ENCODE measurements around the gene VWCE. TPM values are rescaled to one million over a fixed set of nuclear protein-coding genes. Genes with fewer than 3 reads are reported as not detected.

The VWCE gene
- total and polyA plus RNA-seq, 9 of the 15 experiments (the other 6 are each of a cell fraction or from before 2014, with no cell fraction given): 0.06 to 1.6 (median 0.63) TPM; not detected in 1

- intact Hi-C loops (cut with micrococcal nuclease): loop anchor here (2.0 to 5.0 kb wide), 3 partner anchors 29 to 76 kb away; partner anchors contain the start of gene TMEM138
- Histone ChIP-seq H3K36me3 (ENCODE audit: control insufficient read depth, insufficient read depth, low read length) (peaks cover 36% of the 10 kb centered on the region), H3K27ac (ENCODE audit: extremely low read depth, low read depth, low read length) (peak overlapping the region; percentile 97), H3K4me3 (peak overlapping the region; percentile 88), H3K9me1 (ENCODE audit: control insufficient read depth, insufficient read depth, low read length) (no peaks in the 10 kb centered on the region), H3K27me3 (ENCODE audit: control insufficient read depth in 2 of 2, insufficient read depth in 2 of 2, low read length in 2 of 2) (no peaks in the 10 kb centered on the region), H2AFZ (ENCODE audit: low read depth, low read length) (peak overlapping the region; percentile 82), H3K4me1 (replicated peaks in 1 of 2; ENCODE audit: control insufficient read depth in 2 of 2, insufficient read depth in 2 of 2, low read length in 2 of 2) (peaks cover 40 to 57% of the 10 kb centered on the region in 2 experiments; a peak in 4 of 5 replicates), H3K79me2 (ENCODE audit: control insufficient read depth, insufficient read depth, low read length) (peaks cover 58% of the 10 kb centered on the region), H3K4me2 (ENCODE audit: insufficient read depth, low read length) (peak overlapping the region; percentile 100), H3K9me3 (replicated peaks; ENCODE audit: control insufficient read depth, insufficient read depth, low read depth, low read length) (no peaks in the 10 kb centered on the region), H4K20me1 (replicated peaks; ENCODE audit: control insufficient read depth, insufficient read depth, low read length) (peaks cover 7% of the 10 kb centered on the region), H3K9ac (ENCODE audit: insufficient read depth in 1 of 2, low read depth in 2 of 2, low read length in 2 of 2) (peak overlapping the region; percentile 99)
- POLR2A ChIA-PET: interaction anchor here (0.5 to 2.3 kb wide), 19 partner anchors 8 to 324 kb away, joined by 3 to 37 read pairs (median 5); partner anchors contain the start of genes CPSF7, CYB561A3, SDHAF2 and TMEM138
- TSS peak; percentile 89 for BruUV-seq (replicated peaks)
- 21% methylated on average over 19 of the region's 19 CpGs for WGBS (ENCODE audit: insufficient coverage, low coverage, missing lambda C conversion rate)
- DNase-seq (ENCODE audit: extremely low read depth in 1 of 4, low spot score in 3 of 4) (no peak), ATAC-seq (no peak), FAIRE-seq (peak; percentile 23)
- in situ Hi-C loops (cut with MboI): no loop called here
- CTCF ChIA-PET (ENCODE audit: low intra/inter-chr PET ratio): interaction anchor here (1.9 to 8.5 kb wide), 2 partner anchors 51 to 79 kb away, joined by 4 to 135 read pairs; no protein-coding TSS in a partner anchor
- peak; percentile 42; the same call in 1 of the 2 replicates for TF ChIP-seq ZNF592 (IDR thresholded peaks at IDR 0.05)
- TF ChIP-seq HMGN3 (IDR thresholded peaks at IDR 0.05; ENCODE audit: borderline replicate concordance, extremely low read depth, insufficient read length, low read depth, low read length): no peak
- TF ChIP-seq ZNF511 (CRISPR knock-in tag; IDR thresholded peaks at IDR 0.05): 0 out of 2 replicates have a peak, but pooled peaks have one; percentile 43
- TF ChIP-seq PTBP1 (IDR thresholded peaks at IDR 0.05; ENCODE audit: low read depth, low read length): peak; percentile 78; the same call in 1 of the 2 replicates
- TF ChIP-seq HDAC2 (IDR thresholded peaks at IDR 0.05): peak; percentile 81; the same call in 1 of the 2 replicates
- no peak for TF ChIP-seq CBX5 (IDR thresholded peaks at IDR 0.05; ENCODE audit: borderline replicate concordance, low read depth)
- no peak for TF ChIP-seq ATF3 (IDR thresholded peaks at IDR 0.05)
- 0 out of 2 replicates have a peak, but pooled peaks have one; percentile 9 for TF ChIP-seq ATF3 (CRISPR knock-in tag; conservative IDR thresholded peaks at IDR 0.05)
- TF ChIP-seq ZBTB2 (IDR thresholded peaks at IDR 0.05): 0 out of 2 replicates have a peak, but pooled peaks have one; percentile 10
- no peak for TF ChIP-seq CTBP1 (IDR thresholded peaks at IDR 0.05; ENCODE audit: borderline replicate concordance)
- TF ChIP-seq RBM25 (IDR thresholded peaks at IDR 0.05; ENCODE audit: low read depth, low read length, severe bottlenecking): peak; percentile 94
- TF ChIP-seq NFYB (IDR thresholded peaks at IDR 0.05; ENCODE audit: extremely low read depth, insufficient read length): no peak
- no peak for TF ChIP-seq YBX1 (IDR thresholded peaks at IDR 0.05)
Observed at GRCh38 chr11:61333550-61334433, 38.7 kb upstream of the VWCE start.
